Right kidney (tissue), 9 donors: ENCODE measurements around the gene PLCXD1.
"Not testable (repeated sequence)": the region's sequence is repeated elsewhere in the genome, so short reads cannot be mapped to it uniquely, and the experiment has no call there.

ENCODE experiments used
- DNase-seq: peaks from one replicate; pipeline ENCODE4 v3.0.0-alpha.2; 2016
- long read RNA-seq, 8 donors: transcript quantifications; one replicate each; lab custom pipeline, GENCODE V29; 2026

PLCXD1 gene
- long read RNA-seq, donor 1, partial matches to known transcripts: 141 of 141 reads
- long read RNA-seq, donor 1, other reads (novel, unspliced or antisense): 0 of 141 reads
- long read RNA-seq, donor 2, partial matches to known transcripts: 37 of 37 reads
- long read RNA-seq, donor 2, other reads (novel, unspliced or antisense): 0 of 37 reads
- long read RNA-seq, donor 3, partial matches to known transcripts: 36 of 37 reads
- long read RNA-seq, donor 3, other reads (novel, unspliced or antisense): 0 of 37 reads
- long read RNA-seq, donor 4, partial matches to known transcripts: 111 of 117 reads
- long read RNA-seq, donor 4, other reads (novel, unspliced or antisense): 6 of 117 reads
- long read RNA-seq, donor 5, partial matches to known transcripts: 65 of 65 reads
- long read RNA-seq, donor 5, other reads (novel, unspliced or antisense): 0 of 65 reads
- long read RNA-seq, donor 6, partial matches to known transcripts: 75 of 75 reads
- long read RNA-seq, donor 6, other reads (novel, unspliced or antisense): 0 of 75 reads
- long read RNA-seq, donor 7, partial matches to known transcripts: 17 of 17 reads
- long read RNA-seq, donor 7, other reads (novel, unspliced or antisense): 0 of 17 reads
- long read RNA-seq, donor 8, partial matches to known transcripts: 53 of 53 reads
- long read RNA-seq, donor 8, other reads (novel, unspliced or antisense): 0 of 53 reads

- peak; percentile 78 for DNase-seq
These were observed at the start of gene PLCXD1 for GRCh38 chrX:281166-281999. Gene PLCXD1, plus strand, starts transcription at chrX:281381. Its CDS starts 2,807 bp downstream, at chrX:284188.

GRCh38 chrX:231637-232277, 49.4 kb upstream of the PLCXD1 start:
- not testable (repeated sequence) for DNase-seq

GRCh38 chrX:232278-232655, 48.9 kb upstream of the PLCXD1 start:
- DNase-seq: not testable (repeated sequence)

GRCh38 chrX:236201-236600, 45.0 kb upstream of the PLCXD1 start:
- DNase-seq: not testable (repeated sequence)

- DNase-seq: no peak
These were observed 30.2 kb upstream of the PLCXD1 start for GRCh38 chrX:250965-251364.

- DNase-seq: not testable (repeated sequence)
These were observed 29.6 kb upstream of the PLCXD1 start for GRCh38 chrX:251396-252243.

- no peak for DNase-seq
These were observed 28.8 kb upstream of the PLCXD1 start for GRCh38 chrX:252244-252956.

GRCh38 chrX:252957-253291, 28.3 kb upstream of the PLCXD1 start:
- no peak for DNase-seq

GRCh38 chrX:253451-254297, 27.5 kb upstream of the PLCXD1 start:
- DNase-seq: no peak

GRCh38 chrX:254630-255215, 26.5 kb upstream of the PLCXD1 start:
- DNase-seq: no peak

GRCh38 chrX:255923-256331, 25.3 kb upstream of the PLCXD1 start:
- DNase-seq: no peak

- DNase-seq: not testable (repeated sequence)
These were observed 24.1 kb upstream of the PLCXD1 start for GRCh38 chrX:257054-257453.

GRCh38 chrX:257681-258289, 23.4 kb upstream of the PLCXD1 start:
- DNase-seq: no peak

- DNase-seq: no peak
These were observed 22.7 kb upstream of the PLCXD1 start for GRCh38 chrX:258291-259040.

- no peak for DNase-seq
These were observed 21.4 kb upstream of the PLCXD1 start for GRCh38 chrX:259692-260355.

- peak; percentile 41 for DNase-seq
These were observed 19.8 kb upstream of the PLCXD1 start for GRCh38 chrX:261167-261918.

- no peak for DNase-seq
These were observed 19.2 kb upstream of the PLCXD1 start for GRCh38 chrX:261919-262352.
